Loucy (cell line): ENCODE measurements around the gene TNIP1.

ENCODE experiments used
- H2AFZ ChIP-seq: fragments of 200-600 bp; sonication (generic); 2 replicates; pipeline ENCODE4 v1.6.0; 2016; ENCODE audit warnings: antibody characterized with exemption, mild to moderate bottlenecking, low read length, moderate library complexity
- H3F3A ChIP-seq: fragments of 200-600 bp; 2 replicates; pipeline ENCODE4 v1.6.0; 2016; ENCODE audit warnings: antibody characterized with exemption, low read depth, mild to moderate bottlenecking
- H3K27me3 ChIP-seq: fragments of 200-600 bp; sonication (generic); 2 replicates; pipeline ENCODE4 v1.6.1; 2014; ENCODE audit warnings: low read length, mild to moderate bottlenecking; ENCODE audit not compliant: insufficient read depth, poor library complexity, severe bottlenecking
- H3K36me3 ChIP-seq: fragments of 200-600 bp; sonication (generic); 2 replicates; pipeline ENCODE4 v1.6.1; 2016; ENCODE audit warnings: low read length; ENCODE audit not compliant: insufficient read depth
- H3K4me1 ChIP-seq: fragments of 200-600 bp; sonication (generic); 2 replicates; pipeline ENCODE4 v1.5.1; 2014; ENCODE audit warnings: low read length, mild to moderate bottlenecking; ENCODE audit not compliant: insufficient read depth, poor library complexity, severe bottlenecking
- H3K4me2 ChIP-seq: fragments of 200-600 bp; sonication (generic); 2 replicates; pipeline ENCODE4 v1.6.0; 2014; ENCODE audit warnings: antibody characterized with exemption, low read length, low read depth, mild to moderate bottlenecking; ENCODE audit not compliant: poor library complexity, severe bottlenecking
- H3K4me3 ChIP-seq: fragments of 200-600 bp; sonication (generic); 2 replicates; pipeline ENCODE4 v1.5.1; 2014; ENCODE audit warnings: low read length, mild to moderate bottlenecking, mixed read lengths; ENCODE audit not compliant: poor library complexity, severe bottlenecking
- H3K79me2 ChIP-seq: fragments of 200-600 bp; sonication (generic); 2 replicates; pipeline ENCODE4 v1.6.1; 2014; ENCODE audit warnings: low read length; ENCODE audit not compliant: insufficient read depth
- H3K9ac ChIP-seq: fragments of 200-600 bp; sonication (generic); 2 replicates; pipeline ENCODE4 v1.6.0; 2014; ENCODE audit warnings: mild to moderate bottlenecking, low read depth, low read length, moderate library complexity; ENCODE audit not compliant: poor library complexity, severe bottlenecking
- H3K9me2 ChIP-seq: fragments of 200-600 bp; sonication (generic); replicated peaks from 2 replicates; pipeline ENCODE4 v1.6.1; 2016; ENCODE audit warnings: low read depth, low read length, mixed read lengths
- H3K9me3 ChIP-seq: fragments of 200-600 bp; sonication (generic); 2 replicates; pipeline ENCODE4 v1.6.1; 2014; ENCODE audit warnings: mild to moderate bottlenecking, antibody characterized with exemption, low read length, low read depth; ENCODE audit not compliant: insufficient read depth
- H4K20me1 ChIP-seq: fragments of 200-600 bp; sonication (generic); 2 replicates; pipeline ENCODE4 v1.6.0; 2014; ENCODE audit warnings: antibody characterized with exemption, low read length, mild to moderate bottlenecking; ENCODE audit not compliant: insufficient read depth, poor library complexity, severe bottlenecking
- CTCF ChIP-seq: fragments of 200-600 bp; sonication (generic); conservative IDR thresholded peaks from 2 replicates; pipeline ENCODE4 v1.5.1; 2014; ENCODE audit warnings: mild to moderate bottlenecking, antibody characterized with exemption, low read length
- EZH2phosphoT487 ChIP-seq: fragments of 200-600 bp; IDR thresholded peaks from 2 replicates; pipeline ENCODE4 v1.6.1; 2018; ENCODE audit warnings: antibody characterized with exemption, mild to moderate bottlenecking, moderate library complexity, borderline replicate concordance

The TNIP1 gene

GRCh38 chr5:151104795-151105194, 24.0 kb upstream of the TNIP1 start:
- no peaks in the 10 kb centered on the region for H3K79me2 ChIP-seq
- no peak overlapping the region for H3K4me2 ChIP-seq
- H3K4me3 ChIP-seq, result no peak overlapping the region
- no peak overlapping the region for H2AFZ ChIP-seq
- H4K20me1 ChIP-seq, result no peaks in the 10 kb centered on the region
- peaks cover 96% of the 10 kb centered on the region; the same call in 1 of the 2 replicates for H3K36me3 ChIP-seq
- no peak overlapping the region for H3K9ac ChIP-seq
- TF ChIP-seq EZH2phosphoT487, result no peak
- no peak for TF ChIP-seq CTCF
- peaks cover 7% of the 10 kb centered on the region for H3K4me1 ChIP-seq
- H3K27me3 ChIP-seq, result no peaks in the 10 kb centered on the region
- H3F3A ChIP-seq, result no peaks in the 10 kb centered on the region
- no peaks in the 10 kb centered on the region for H3K9me3 ChIP-seq
- H3K9me2 ChIP-seq, result no peaks in the 10 kb centered on the region

- Histone ChIP-seq H3K9me3 (no peaks in the 10 kb centered on the region), H3K79me2 (no peaks in the 10 kb centered on the region), H4K20me1 (no peaks in the 10 kb centered on the region), H2AFZ (no peak overlapping the region), H3K4me1 (peaks cover 29% of the 10 kb centered on the region), H3K9me2 (no peaks in the 10 kb centered on the region), H3K4me2 (no peak overlapping the region), H3F3A (no peaks in the 10 kb centered on the region; the same call in 1 of the 2 replicates), H3K9ac (no peak overlapping the region), H3K36me3 (peaks cover 65% of the 10 kb centered on the region; the same call in 1 of the 2 replicates), H3K4me3 (no peak overlapping the region), H3K27me3 (no peaks in the 10 kb centered on the region)
- TF ChIP-seq EZH2phosphoT487 (no peak), CTCF (no peak)
These were observed 20.9 kb upstream of the TNIP1 start for GRCh38 chr5:151101746-151102145.

DNA sequence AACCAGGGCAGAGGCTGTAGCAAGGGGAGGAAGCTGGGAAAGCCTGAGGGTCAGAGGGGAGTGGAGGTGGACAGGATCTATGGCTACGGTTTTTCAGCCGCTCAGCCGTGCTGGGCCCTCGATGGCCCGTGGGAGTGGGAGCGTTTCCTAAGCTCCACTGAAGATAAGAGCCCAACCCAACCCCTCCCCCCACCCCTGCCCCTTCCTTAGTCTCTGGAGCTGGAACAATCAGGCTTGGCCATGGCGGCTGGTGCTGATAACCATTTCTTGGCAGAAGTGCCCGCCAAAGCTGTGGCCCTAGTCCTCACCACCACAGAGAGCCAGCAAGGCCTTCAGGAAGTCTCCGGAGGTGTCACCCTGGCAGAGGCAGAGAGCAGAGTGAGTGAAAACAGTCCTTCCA, 20.3 kb upstream of the TNIP1 start:
- Histone ChIP-seq H3K9me3 (no peaks in the 10 kb centered on the region), H3K4me2 (no peak overlapping the region), H3K79me2 (no peaks in the 10 kb centered on the region), H3K36me3 (peaks cover 59% of the 10 kb centered on the region; the same call in 1 of the 2 replicates), H3K4me3 (no peak overlapping the region), H3K4me1 (peaks cover 30% of the 10 kb centered on the region), H2AFZ (no peak overlapping the region), H3K9me2 (no peaks in the 10 kb centered on the region), H3K27me3 (no peaks in the 10 kb centered on the region), H3F3A (no peaks in the 10 kb centered on the region; the same call in 1 of the 2 replicates), H3K9ac (no peak overlapping the region), H4K20me1 (no peaks in the 10 kb centered on the region)
- TF ChIP-seq EZH2phosphoT487, result no peak

DNA sequence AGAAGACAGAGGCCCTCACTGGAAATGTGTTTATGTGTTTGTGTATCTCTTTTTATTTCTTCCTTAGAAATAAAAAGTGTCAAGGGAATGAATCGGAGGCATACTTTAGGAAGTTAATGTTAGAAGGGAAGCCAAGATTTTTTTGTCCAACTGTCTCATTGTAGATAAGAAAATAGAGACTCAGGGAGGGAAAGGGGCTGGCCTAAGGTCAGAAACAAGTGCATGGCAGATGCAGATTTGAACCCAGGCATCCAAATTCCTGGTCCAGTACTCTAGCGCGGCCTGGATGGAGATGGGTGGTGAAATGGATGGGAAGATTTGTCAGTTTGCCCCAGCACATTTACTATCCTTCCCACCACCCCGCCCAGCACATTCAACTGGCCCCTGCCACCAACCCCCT, 19.8 kb upstream of the TNIP1 start:
- TF ChIP-seq CTCF, result no peak
- no peak for TF ChIP-seq EZH2phosphoT487
- H3K9me3 ChIP-seq, result no peaks in the 10 kb centered on the region
- H2AFZ ChIP-seq, result no peak overlapping the region
- no peaks in the 10 kb centered on the region; the same call in 1 of the 2 replicates for H3F3A ChIP-seq
- H3K79me2 ChIP-seq, result no peaks in the 10 kb centered on the region
- H3K36me3 ChIP-seq, result peaks cover 55% of the 10 kb centered on the region; the same call in 1 of the 2 replicates
- H3K9ac ChIP-seq, result no peak overlapping the region
- H3K4me1 ChIP-seq, result peaks cover 35% of the 10 kb centered on the region
- H3K27me3 ChIP-seq, result no peaks in the 10 kb centered on the region
- no peaks in the 10 kb centered on the region for H3K9me2 ChIP-seq
- no peak overlapping the region for H3K4me3 ChIP-seq
- H3K4me2 ChIP-seq, result no peak overlapping the region
- no peaks in the 10 kb centered on the region for H4K20me1 ChIP-seq
